ENCODE results near the gene ZBTB20. TPM values are rescaled to one million over a fixed set of nuclear protein-coding genes. Genes with fewer than 3 reads are reported as not detected.
A peak's percentile ranks its signal among the peaks of the same experiment; 100 is the strongest.

Gene ZBTB20
- total RNA-seq, 8 experiments from 2014 or later = 21.8 to 62.6 (median 39.5) TPM

GRCh38 chr3:115099134-115099985, 47.7 kb downstream of the ZBTB20 start:
- in situ Hi-C loops (cut with MboI; ENCODE audit: low pct_unique_long_range_greater_than_20kb in 2 of 9, low sequenced_read_pairs in 9 of 9, unreplicated experiment in 9 of 9) = loop anchor here in 4 of 9 experiments (25.0 kb wide), 3 partner anchors 262 to 713 kb away; no protein-coding TSS in a partner anchor
- WGBS, 10 experiments = 7 to 100% (median 54%) methylated on average over 1 to 3 of the region's 3 CpGs
- peak overlapping the region; percentile 37 to 64 for H3K27ac ChIP-seq
- peak in 2 of 8 experiments; percentile 4 to 6 for ATAC-seq (replicated peaks in 6 of 8)
- peaks cover 8 to 11% of the 10 kb centered on the region in 2 donors for H3K4me1 ChIP-seq (replicated peaks in 1 of 2)
- peak overlapping the region; percentile 17 to 33 (median 26) for H3K4me3 ChIP-seq

GRCh38 chr3:115098354-115099073, 48.6 kb downstream of the ZBTB20 start:
- ATAC-seq (replicated peaks in 6 of 8) = no peak
- 60 to 100% (median 94%) methylated on average over 1 to 7 of the region's 7 CpGs for WGBS, 10 experiments
- in situ Hi-C loops (cut with MboI; ENCODE audit: low pct_unique_long_range_greater_than_20kb in 2 of 9, low sequenced_read_pairs in 9 of 9, unreplicated experiment in 9 of 9) = loop anchor here in 4 of 9 experiments (25.0 kb wide), 3 partner anchors 261 to 714 kb away; no protein-coding TSS in a partner anchor
- no peak overlapping the region for H3K27ac ChIP-seq
- H3K4me1 ChIP-seq (replicated peaks in 1 of 2) = peaks cover 8 to 11% of the 10 kb centered on the region in 2 donors
- peak overlapping the region in 3 of 5 donors; percentile 26 to 33 (median 26) for H3K4me3 ChIP-seq

- H3K4me3 ChIP-seq = no peak overlapping the region
- 56 to 100% (median 82%) methylated on average over 1 of the region's 1 CpG; no CpG with 5 or more reads in 1 of the 10 experiments for WGBS, 10 experiments
- in situ Hi-C loops (cut with MboI; ENCODE audit: low pct_unique_long_range_greater_than_20kb in 2 of 9, low sequenced_read_pairs in 9 of 9, unreplicated experiment in 9 of 9) = loop anchor here in 4 of 9 experiments (25.0 kb wide), 3 partner anchors 258 to 717 kb away; no protein-coding TSS in a partner anchor
- no peak overlapping the region for H3K27ac ChIP-seq
- H3K4me1 ChIP-seq (replicated peaks in 1 of 2) = peaks cover 4 to 7% of the 10 kb centered on the region in 2 donors
- ATAC-seq (replicated peaks in 6 of 8) = no peak
These were observed 51.9 kb downstream of the ZBTB20 start for GRCh38 chr3:115095236-115095635.

GRCh38 chr3:115092220-115092791, 54.8 kb downstream of the ZBTB20 start:
- no peak overlapping the region for H3K4me3 ChIP-seq
- ATAC-seq (replicated peaks in 6 of 8) = peak; percentile 98 to 100 (median 100)
- in situ Hi-C loops (cut with MboI; ENCODE audit: low pct_unique_long_range_greater_than_20kb in 2 of 9, low sequenced_read_pairs in 9 of 9, unreplicated experiment in 9 of 9) = loop anchor here in 4 of 9 experiments (25.0 kb wide), 3 partner anchors 255 to 720 kb away; no protein-coding TSS in a partner anchor
- WGBS, 10 experiments = 0 to 50% (median 16%) methylated on average over 1 to 4 of the region's 4 CpGs
- H3K27ac ChIP-seq = no peak overlapping the region
- peaks cover 1 to 2% of the 10 kb centered on the region in 2 donors for H3K4me1 ChIP-seq (replicated peaks in 1 of 2)

- Histone ChIP-seq H3K4me1 (replicated peaks in 1 of 2) (peaks cover 4 to 5% of the 10 kb centered on the region in 2 donors), H3K27ac (no peak overlapping the region), H3K4me3 (no peak overlapping the region)
- peak in 3 of 8 experiments; percentile 31 to 57 (median 53) for ATAC-seq (replicated peaks in 6 of 8)
- in situ Hi-C loops (cut with MboI; ENCODE audit: low pct_unique_long_range_greater_than_20kb in 2 of 9, low sequenced_read_pairs in 9 of 9, unreplicated experiment in 9 of 9) = loop anchor here in 4 of 9 experiments (25.0 kb wide), 3 partner anchors 253 to 722 kb away; no protein-coding TSS in a partner anchor
- WGBS, 10 experiments = 11 to 100% (median 89%) methylated on average over 1 of the region's 1 CpG; no CpG with 5 or more reads in 2 of the 10 experiments
These were observed 56.4 kb downstream of the ZBTB20 start for GRCh38 chr3:115090712-115091111.

GRCh38 chr3:115089481-115089880, 57.6 kb downstream of the ZBTB20 start:
- no peak overlapping the region for H3K4me3 ChIP-seq
- in situ Hi-C loops (cut with MboI; ENCODE audit: low pct_unique_long_range_greater_than_20kb in 2 of 9, low sequenced_read_pairs in 9 of 9, unreplicated experiment in 9 of 9) = loop anchor here in 4 of 9 experiments (25.0 kb wide), 3 partner anchors 252 to 723 kb away; no protein-coding TSS in a partner anchor
- no peak overlapping the region for H3K27ac ChIP-seq
- WGBS, 10 experiments = 68 to 100% (median 88%) methylated on average over 1 to 2 of the region's 2 CpGs
- peaks cover 4 to 5% of the 10 kb centered on the region in 2 donors for H3K4me1 ChIP-seq (replicated peaks in 1 of 2)
- no peak for ATAC-seq (replicated peaks in 6 of 8)

GRCh38 chr3:115087512-115087911, 59.6 kb downstream of the ZBTB20 start:
- Histone ChIP-seq H3K27ac (no peak overlapping the region), H3K4me3 (no peak overlapping the region), H3K4me1 (replicated peaks in 1 of 2) (peaks cover 3 to 4% of the 10 kb centered on the region in 2 donors)
- in situ Hi-C loops (cut with MboI; ENCODE audit: low pct_unique_long_range_greater_than_20kb in 2 of 9, low sequenced_read_pairs in 9 of 9, unreplicated experiment in 9 of 9) = loop anchor here in 4 of 9 experiments (25.0 kb wide), 3 partner anchors 250 to 725 kb away; no protein-coding TSS in a partner anchor
- WGBS, 10 experiments = 67 to 100% (median 89%) methylated on average over 1 of the region's 1 CpG; no CpG with 5 or more reads in 2 of the 10 experiments
- ATAC-seq (replicated peaks in 6 of 8) = no peak

- WGBS, 10 experiments = 56 to 100% (median 76%) methylated on average over 1 to 2 of the region's 2 CpGs; no CpG with 5 or more reads in 4 of the 10 experiments
- ATAC-seq (replicated peaks in 6 of 8) = peak in 3 of 8 experiments; percentile 43 to 47 (median 45)
- H3K4me1 ChIP-seq (replicated peaks in 1 of 2) = peaks cover 3 to 4% of the 10 kb centered on the region in 2 donors
- no peak overlapping the region for H3K27ac ChIP-seq
- no peak overlapping the region for H3K4me3 ChIP-seq
- in situ Hi-C loops (cut with MboI; ENCODE audit: low pct_unique_long_range_greater_than_20kb in 2 of 9, low sequenced_read_pairs in 9 of 9, unreplicated experiment in 9 of 9) = loop anchor here in 4 of 9 experiments (25.0 kb wide), 3 partner anchors 249 to 726 kb away; no protein-coding TSS in a partner anchor
These were observed 60.7 kb downstream of the ZBTB20 start for GRCh38 chr3:115086344-115086743.

GRCh38 chr3:115085197-115085865, 61.8 kb downstream of the ZBTB20 start:
- peaks cover 3 to 4% of the 10 kb centered on the region in 2 donors for H3K4me1 ChIP-seq (replicated peaks in 1 of 2)
- WGBS, 10 experiments = 18 to 100% (median 58%) methylated on average over 1 to 2 of the region's 2 CpGs; no CpG with 5 or more reads in 3 of the 10 experiments
- no peak overlapping the region for H3K4me3 ChIP-seq
- in situ Hi-C loops (cut with MboI; ENCODE audit: low pct_unique_long_range_greater_than_20kb in 2 of 9, low sequenced_read_pairs in 9 of 9, unreplicated experiment in 9 of 9) = loop anchor here in 4 of 9 experiments (25.0 kb wide), 3 partner anchors 248 to 727 kb away; no protein-coding TSS in a partner anchor
- no peak overlapping the region for H3K27ac ChIP-seq
- ATAC-seq (replicated peaks in 6 of 8) = peak in 3 of 8 experiments; percentile 35 to 75 (median 39)

GRCh38 chr3:115084686-115085085, 62.4 kb downstream of the ZBTB20 start:
- no peak overlapping the region for H3K27ac ChIP-seq
- WGBS, 10 experiments = 27 to 100% (median 93%) methylated on average over 2 to 4 of the region's 4 CpGs; no CpG with 5 or more reads in 1 of the 10 experiments
- H3K4me1 ChIP-seq (replicated peaks in 1 of 2) = peaks cover 3 to 4% of the 10 kb centered on the region in 2 donors
- no peak overlapping the region for H3K4me3 ChIP-seq
- in situ Hi-C loops (cut with MboI; ENCODE audit: low pct_unique_long_range_greater_than_20kb in 2 of 9, low sequenced_read_pairs in 9 of 9, unreplicated experiment in 9 of 9) = loop anchor here in 4 of 9 experiments (25.0 kb wide), 3 partner anchors 247 to 728 kb away; no protein-coding TSS in a partner anchor
- ATAC-seq (replicated peaks in 6 of 8) = no peak

- H3K4me3 ChIP-seq = no peak overlapping the region
- H3K4me1 ChIP-seq (replicated peaks in 1 of 2) = peaks cover 3 to 4% of the 10 kb centered on the region in 2 donors
- 60 to 100% (median 94%) methylated on average over 2 to 6 of the region's 6 CpGs for WGBS, 10 experiments
- ATAC-seq (replicated peaks in 6 of 8) = no peak
- no peak overlapping the region for H3K27ac ChIP-seq
- in situ Hi-C loops (cut with MboI; ENCODE audit: low pct_unique_long_range_greater_than_20kb in 2 of 9, low sequenced_read_pairs in 9 of 9, unreplicated experiment in 9 of 9) = loop anchor here in 4 of 9 experiments (25.0 kb wide), 3 partner anchors 245 to 730 kb away; no protein-coding TSS in a partner anchor
These were observed 64.8 kb downstream of the ZBTB20 start for GRCh38 chr3:115082260-115082659.

Data from motor neuron (in vitro differentiated cells).